ENCODE data around the gene CFAP90.

CFAP90 gene

GRCh38 chr5:7867260-7867659 is 16.3 kb upstream of the CFAP90 start:
- DNase-seq, result no peak

DNA sequence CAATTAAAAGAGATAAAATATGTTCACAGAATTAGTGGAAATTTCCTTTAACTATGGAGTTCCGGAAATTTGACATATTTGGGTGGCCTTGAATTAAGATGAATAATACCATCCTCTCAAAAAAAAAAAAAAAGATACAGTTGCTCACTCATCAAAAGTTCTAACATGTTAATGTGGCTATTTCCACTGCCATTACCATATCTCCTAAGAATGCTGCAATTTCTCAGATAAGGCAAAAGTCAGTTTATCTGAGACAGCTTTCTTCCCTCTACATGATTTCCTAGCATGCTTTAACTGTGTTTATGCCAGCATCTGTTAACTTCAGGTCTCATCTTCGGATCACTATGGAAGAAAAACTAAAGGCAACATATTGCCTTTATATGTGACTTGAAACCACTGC is 15.3 kb upstream of the CFAP90 start:
- DNase-seq, result no peak

DNA sequence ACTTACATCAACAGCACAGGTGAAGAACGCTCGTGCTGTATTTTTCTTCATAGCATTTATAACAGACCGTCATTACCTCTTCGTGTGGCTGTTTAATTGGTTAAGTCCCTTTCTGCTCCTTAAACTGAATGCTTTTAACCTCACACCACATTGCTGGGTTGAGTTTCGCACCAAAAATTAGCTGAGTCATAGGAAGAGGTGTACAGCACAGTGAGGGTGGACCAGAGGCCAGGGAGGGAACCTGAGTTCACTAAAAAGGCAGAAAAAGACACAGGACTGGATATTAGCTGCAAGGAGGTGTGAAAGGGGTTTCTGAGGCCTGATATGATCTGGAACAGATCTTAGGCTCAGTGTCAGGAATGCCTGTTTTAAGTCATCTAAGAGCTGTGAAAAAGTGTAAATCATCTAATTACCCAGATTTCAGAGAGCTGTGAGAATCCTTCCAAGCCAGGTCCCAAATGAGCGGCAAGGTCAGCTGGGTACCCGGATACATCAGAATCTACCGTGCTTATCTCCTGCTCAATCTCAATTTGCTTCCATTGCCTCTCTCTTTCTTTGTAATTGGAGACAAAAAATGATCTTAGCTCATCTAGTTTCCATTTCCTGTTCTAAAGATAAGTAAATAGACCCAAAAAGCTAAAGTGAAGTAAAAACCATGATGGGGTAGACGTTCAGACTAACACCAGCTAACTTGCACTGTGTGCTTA is 7.1 kb upstream of the CFAP90 start:
- peak; percentile 64 for DNase-seq

DNA sequence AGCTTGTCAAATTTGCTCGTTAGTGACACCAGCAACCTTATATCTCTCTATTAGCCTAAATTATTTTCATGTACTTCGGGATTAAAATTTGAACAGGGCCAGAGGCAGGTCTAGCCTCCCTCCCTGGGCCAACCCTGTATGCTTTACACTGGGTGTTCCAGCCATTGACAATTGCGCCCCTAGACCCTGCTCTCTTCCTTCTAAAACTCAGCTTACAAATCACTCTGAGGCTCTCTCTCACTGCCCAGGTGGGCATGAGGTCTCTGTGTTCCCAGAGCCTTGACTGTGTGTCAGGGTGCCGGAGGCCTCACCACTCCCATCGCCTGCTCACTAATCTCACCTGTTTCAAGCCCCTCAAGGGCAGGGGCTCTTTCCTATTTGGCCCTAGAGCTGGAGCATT is 6.4 kb upstream of the CFAP90 start:
- no peak for DNase-seq

- DNase-seq, result peak; percentile 70
Measured at GRCh38 chr5:7856855-7857254, 5.9 kb upstream of the CFAP90 start.

- DNase-seq, result no peak
Measured at GRCh38 chr5:7855611-7856010, 4.7 kb upstream of the CFAP90 start.

GRCh38 chr5:7852988-7853387 is 2.1 kb upstream of the CFAP90 start:
- no peak for DNase-seq

DNA sequence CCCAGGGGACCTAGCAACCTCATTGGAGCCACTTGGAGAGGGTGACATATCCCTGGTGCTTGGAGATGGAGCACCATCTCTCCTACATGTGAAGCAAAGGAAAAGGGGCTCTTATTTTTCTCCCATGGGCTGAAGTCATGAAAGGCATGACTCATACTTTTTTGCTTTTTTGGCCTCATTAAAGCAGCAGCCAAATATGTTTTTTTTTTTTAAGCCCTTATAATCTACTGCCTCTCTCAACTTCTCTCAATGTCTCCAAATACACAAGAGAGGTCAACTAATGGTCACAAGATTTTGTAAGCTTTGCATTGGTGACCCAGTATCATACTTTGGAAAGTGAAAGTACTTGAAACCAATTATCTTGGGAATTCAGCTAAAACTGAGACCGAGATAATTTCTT is 1.6 kb upstream of the CFAP90 start:
- DNase-seq, result no peak

GRCh38 chr5:7851617-7852289 is 820 bp upstream of the CFAP90 start:
- DNase-seq, result no peak

DNA sequence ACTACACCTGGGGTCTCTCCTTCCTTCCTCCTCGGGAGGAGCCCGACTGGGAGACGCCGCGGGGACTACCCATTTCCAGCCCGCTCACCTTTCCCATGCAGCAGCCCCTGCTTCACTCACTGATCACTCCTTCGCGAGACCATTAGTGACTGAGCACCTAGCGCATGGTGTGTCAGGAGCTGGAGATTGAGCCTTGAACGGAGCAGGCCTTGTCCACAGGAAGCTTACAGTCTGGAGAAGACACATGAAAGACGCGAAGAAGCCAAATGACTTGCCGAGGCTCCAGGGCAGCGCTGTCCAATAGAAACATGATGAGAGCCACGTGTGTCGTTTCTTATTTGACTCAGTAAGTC is 283 bp upstream of the CFAP90 start:
- no peak for DNase-seq

DNA sequence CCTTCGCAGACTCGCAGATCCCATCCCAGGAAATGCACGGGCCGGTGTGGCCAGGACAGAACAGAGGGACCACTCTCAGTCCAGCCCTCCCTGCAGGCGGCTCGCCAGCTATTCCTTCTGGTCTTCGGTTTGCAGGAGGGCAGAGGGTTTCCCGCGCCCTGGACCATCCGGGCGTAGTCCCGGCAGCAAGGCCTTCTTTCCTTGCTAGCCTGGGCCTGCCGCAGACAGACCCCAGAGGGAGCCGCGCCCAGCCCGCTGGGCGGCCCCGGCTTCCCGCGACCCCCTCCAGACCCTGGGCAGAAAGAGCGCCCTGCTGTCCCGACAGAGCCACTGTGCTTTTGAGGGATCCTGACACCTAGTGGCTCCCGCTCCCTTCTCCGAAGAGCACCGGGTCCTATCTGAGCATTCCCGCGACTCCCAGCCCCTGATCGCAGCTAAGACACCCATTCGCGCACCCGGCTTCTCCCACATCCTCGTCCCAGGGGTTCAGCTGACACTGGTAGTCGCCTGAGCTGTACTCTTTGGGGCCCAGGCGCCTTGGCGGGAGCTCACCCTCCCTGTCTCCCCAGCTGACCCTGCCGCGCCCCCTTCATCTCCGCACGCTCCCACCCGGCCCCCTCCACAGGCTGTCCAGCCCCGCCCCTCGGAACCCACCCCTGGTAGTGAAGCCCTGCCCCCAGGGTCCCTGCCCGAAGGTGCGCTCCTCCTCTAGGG is 1.1 kb downstream of the CFAP90 start:
- DNase-seq, result no peak

DNA sequence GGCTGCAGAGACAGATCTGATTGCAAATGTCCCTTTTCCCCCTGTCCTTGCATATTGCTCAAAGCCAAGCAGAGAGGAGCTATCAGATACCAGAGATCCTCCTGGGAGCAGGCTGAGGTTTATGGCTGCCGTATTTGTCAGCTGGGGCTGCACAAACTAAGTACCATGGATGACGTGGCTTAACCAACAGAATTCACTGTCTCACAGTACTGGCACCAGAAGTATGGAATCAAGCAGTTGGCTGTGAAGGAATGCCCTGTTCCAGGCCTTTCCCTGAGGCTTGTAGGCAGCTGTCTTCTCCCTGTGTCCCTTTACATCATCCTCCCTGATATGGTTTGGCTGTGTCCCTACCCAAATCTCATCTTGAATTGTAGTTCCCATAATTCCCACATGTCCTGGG is 2.6 kb downstream of the CFAP90 start:
- DNase-seq, result no peak

GRCh38 chr5:7846327-7846726 is 4.6 kb downstream of the CFAP90 start:
- no peak for DNase-seq

GRCh38 chr5:7845557-7845956 is 5.4 kb downstream of the CFAP90 start:
- DNase-seq, result no peak

DNA sequence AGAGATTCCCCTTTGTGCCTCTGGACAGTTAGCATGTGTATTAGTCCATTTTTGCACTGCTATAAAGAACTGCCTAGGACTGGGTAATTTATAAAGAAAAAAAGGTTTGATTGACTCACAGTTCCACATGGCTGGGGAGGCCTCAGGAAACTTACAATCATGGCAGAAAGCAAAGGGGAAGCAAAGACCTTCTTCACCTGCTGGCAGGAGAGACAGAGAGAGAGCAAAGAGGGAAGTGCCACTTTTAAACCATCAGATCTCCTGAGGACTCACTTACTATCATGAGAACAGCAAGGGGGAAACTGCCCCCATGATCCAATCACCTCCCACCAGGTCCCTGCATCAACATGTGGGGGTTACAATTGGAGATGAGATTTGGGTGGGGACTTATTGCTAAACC is 6.0 kb downstream of the CFAP90 start:
- no peak for DNase-seq

- DNase-seq, result no peak
Measured at GRCh38 chr5:7842531-7842930, 8.4 kb downstream of the CFAP90 start.

- DNase-seq, result no peak
Measured at GRCh38 chr5:7837403-7837802, 13.5 kb downstream of the CFAP90 start.

- no peak for DNase-seq
Measured at GRCh38 chr5:7834982-7835381, 16.0 kb downstream of the CFAP90 start.

DNA sequence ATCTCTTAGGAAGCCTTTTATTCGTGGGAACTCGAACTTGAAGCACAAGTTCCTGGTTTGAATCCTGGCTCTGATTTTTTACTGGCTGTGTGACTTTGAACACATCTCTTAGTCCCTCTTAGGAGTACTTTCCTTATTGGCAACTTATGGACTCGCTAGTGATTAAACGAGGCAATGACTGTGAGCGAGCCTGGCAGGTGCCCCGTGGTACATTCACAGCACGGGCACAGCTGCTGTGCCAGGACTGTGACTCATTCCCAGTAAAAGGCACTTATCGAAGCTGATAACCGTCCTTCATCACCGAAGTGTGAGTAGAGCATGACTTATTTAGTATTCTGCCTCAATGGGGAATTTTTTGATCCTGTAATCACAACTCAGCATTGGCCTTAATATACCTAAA is 22.7 kb downstream of the CFAP90 start:
- no peak for DNase-seq

GRCh38 chr5:7827610-7828009 is 23.3 kb downstream of the CFAP90 start:
- no peak for DNase-seq

DNA sequence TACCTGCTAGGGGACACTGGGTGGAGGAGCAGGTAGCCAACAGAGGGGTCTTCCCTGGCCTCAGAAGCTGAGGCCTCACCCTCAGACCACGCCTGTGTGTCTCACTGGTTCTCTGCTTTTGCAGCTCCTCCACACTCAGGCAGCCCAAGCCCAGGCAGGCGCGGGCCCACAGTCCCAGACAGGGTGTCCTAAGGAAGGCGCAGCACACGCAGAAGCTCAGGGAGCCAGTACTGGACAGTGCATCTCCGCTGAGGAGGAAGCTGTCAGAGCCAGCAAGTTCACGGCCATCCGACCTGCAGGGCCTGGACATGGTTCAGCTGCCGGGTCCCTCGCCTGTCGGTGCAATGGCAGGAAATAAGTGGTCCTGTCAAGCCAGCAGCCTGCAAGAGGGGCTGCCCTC is 25.3 kb downstream of the CFAP90 start:
- no peak for DNase-seq

DNA sequence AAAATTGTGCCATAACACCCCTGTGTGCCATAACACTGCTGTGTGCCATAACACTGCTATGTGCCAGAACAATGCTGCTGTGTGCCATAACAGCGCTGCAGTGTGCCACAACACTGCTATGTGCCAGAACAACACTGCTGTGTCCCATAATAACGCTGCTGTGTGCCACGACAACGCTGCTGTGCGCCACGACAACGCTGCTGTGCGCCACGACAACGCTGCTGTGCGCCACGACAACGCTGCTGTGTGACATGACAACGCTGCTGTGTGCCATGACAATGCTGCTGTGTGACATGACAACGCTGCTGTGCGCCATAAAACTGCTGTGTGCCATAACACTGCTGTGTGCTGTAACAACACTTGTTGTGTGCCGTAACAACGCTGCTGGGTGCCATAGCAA is 25.9 kb downstream of the CFAP90 start:
- DNase-seq, result no peak

DNA sequence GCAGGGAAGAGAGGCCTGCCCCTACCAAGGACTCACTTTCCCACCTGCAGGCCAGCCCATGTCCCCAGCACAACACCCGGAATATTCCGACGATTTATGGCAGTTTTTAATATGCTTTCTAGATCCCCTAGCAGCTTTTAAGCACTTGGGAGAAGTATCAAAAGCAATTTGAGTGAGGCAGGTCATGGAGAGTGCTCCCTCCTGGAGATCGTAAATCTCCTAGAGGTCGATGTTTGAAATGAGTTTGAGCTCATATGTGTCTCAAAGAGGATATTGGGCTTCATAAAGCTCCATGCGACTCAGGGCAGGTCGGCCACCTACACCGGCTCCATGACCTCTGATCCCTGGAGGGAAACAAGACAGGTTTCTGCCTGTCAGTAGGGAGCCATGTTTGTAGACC is 27.3 kb downstream of the CFAP90 start:
- no peak for DNase-seq

DNA sequence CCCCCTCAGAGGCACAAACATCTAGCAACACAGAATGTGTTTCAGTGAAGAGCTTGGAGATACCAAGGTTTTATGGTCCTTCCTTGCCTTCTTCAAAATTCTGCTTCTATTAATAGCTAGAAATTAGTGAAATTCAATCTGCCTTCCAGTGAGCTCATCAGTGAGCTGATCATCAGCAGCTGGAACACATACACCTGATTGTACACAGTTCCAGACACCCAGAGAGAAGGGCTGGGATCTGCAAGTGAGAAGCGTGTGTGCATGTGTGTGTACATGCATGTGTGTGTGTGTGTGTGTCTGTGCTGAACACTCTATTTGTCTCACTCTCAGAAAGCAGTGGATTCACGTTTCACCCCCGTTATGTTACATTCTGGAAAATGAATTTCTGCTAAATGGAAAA is 28.5 kb downstream of the CFAP90 start:
- DNase-seq, result no peak

GRCh38 chr5:7816535-7816901 is 34.4 kb downstream of the CFAP90 start:
- no peak for DNase-seq
